GM18907 (cell line): ENCODE data around the gene PHC1.

Experiments
- ATAC-seq: cut with Tn5 transposase; IDR thresholded peaks from one replicate; pipeline ENCODE4 v1.9.1; 2021; ENCODE audit warnings: mild to moderate bottlenecking, moderate library complexity; ENCODE audit not compliant: unreplicated experiment

The PHC1 gene

DNA sequence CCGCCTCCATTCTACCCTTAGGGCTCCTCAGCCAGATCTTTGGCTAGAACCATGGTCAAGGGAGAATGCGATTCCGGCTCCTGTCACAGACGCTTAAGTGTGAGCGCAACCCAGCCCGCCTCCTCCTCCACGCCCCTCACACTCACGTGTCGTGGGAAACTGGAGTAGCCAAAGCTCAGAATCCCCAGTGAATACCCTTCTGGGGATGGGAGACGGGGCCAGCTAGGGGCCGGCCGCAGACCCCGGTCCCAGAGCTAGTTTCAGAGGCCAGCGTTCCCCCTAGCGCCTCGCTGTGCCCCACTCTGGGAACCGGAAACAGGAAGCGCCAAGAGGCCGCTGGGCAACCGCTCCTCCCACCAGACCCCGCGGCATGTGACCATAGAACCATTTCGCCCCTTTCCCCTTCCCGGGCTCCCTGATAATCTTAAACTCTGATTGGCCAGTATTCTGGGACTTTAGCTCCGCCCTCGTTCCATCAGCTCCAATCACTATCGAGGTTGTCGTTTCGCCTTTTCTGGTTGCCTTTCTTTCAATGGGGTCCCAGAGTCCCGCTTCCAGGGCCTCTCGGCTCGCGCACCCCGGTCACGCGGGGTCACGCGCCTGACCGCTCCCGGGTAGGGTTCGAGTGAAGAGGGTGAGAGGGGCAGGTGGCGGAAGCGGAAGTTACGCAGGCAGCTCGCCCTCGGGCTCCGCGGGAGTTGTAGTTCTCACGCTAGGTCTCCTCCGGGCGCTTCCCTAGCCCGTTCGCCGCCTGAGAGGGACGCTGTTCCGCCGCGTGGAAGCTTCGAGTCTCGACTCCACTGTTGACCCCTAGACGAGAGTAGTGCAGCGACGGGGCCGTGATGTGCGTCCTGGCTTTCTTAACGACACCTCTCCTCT lies 35.3 kb downstream of the PHC1 start, which contains the start of gene M6PR:
TSS of gene M6PR (minus strand) at position 304 of the 879 bp plus-strand sequence. CDS start 3,241 bp downstream, outside the sequence.
- ATAC-seq: peak; percentile 87

GRCh38 chr12:8950221-8950527 lies 35.9 kb downstream of the PHC1 start:
- peak; percentile 10 for ATAC-seq

DNA sequence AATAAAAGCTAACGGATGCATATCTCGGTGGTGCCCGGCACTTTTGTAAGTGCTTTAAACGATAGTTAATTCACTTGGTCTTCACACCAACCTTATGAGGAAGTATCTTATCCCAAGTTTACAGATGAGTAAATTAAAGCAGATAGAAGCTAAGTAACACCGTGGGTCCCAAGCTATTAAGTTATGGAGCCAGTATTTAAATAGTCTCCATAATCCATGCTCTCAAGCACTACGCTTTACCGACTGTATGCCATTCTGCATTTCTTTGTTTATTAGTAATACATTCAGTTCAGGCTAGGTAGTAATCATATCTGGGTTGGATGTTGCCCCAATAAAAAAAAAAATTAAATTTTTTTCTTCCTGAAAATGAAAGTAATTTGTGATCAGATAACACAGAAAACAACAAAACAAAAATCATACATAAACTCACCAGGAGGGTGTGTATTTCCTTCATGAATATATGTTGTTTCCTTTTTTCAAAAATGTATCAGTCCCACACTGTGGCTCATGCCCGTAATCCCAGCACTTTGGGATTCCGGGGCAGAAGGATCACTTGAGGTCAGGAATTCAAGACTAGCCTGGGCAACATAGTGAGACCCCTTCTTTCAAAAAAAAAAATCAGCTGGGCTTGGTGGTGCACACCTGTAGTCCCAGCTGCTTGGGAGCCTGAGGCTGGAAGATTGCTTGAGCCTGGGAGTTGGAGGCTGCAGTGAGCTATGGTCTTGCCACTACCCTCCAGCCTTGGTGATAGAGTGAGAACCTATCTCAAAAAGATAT lies 36.6 kb downstream of the PHC1 start:
- no peak for ATAC-seq

GRCh38 chr12:8951744-8952143 lies 37.4 kb downstream of the PHC1 start:
- ATAC-seq: no peak

DNA sequence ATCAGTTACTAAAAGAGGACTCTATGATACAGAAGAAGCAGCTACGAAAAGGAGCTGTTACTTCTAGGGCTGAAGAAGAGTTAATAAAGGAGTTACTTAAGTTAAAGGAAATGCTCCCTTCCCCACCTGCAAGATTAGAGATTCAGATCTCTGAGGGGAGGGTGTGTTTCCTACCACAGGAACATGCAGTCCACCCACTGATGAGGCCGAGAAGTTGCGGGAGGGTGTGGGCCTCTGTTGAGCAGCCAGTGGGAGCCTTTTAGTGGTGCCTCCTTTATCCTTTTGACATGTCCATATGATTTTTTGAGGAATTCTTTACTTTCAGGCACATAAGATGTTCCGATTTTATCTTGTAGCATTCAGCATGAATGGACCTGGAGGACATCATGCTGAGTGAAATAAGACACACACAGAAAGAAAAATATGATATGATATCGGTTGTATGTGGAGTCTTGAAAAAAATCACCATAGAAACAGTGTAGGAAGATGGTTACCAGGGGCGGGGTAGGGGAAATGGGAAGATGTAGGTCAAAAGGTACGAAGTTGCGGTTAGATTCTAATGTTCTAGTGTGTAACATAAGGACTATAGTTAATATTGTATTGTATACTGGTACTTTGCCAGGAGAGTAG lies 39.6 kb downstream of the PHC1 start:
- ATAC-seq: no peak

- ATAC-seq: no peak
Measured at GRCh38 chr12:8956073-8956472, 41.8 kb downstream of the PHC1 start.

- no peak for ATAC-seq
Measured at GRCh38 chr12:8956772-8957171, 42.5 kb downstream of the PHC1 start.

- ATAC-seq: no peak
Measured at GRCh38 chr12:8957561-8957960, 43.3 kb downstream of the PHC1 start.

GRCh38 chr12:8958066-8958465 lies 43.8 kb downstream of the PHC1 start:
- no peak for ATAC-seq

- no peak for ATAC-seq
Measured at GRCh38 chr12:8960176-8960575, 45.9 kb downstream of the PHC1 start.

DNA sequence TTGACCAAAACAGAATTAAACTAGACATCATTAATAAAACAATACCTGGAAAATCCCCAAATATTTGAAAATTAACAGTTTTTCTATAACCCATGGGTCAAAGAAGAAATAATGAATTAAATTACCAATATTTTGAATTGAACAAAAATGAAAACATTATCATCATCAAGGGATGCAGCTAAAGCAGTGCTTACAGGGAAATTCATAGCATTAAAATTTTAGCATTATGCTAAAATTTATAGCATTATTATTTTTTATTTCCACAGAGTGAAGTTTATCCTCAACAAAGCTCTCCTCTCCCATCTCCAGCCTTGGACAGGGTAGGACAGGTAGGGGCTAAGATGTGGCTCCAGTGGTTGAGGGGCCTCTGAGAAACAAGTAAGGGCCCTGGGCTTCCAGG lies 54.5 kb downstream of the PHC1 start:
- no peak for ATAC-seq

- no peak for ATAC-seq
Measured at GRCh38 chr12:8969861-8970411, 55.6 kb downstream of the PHC1 start.

GRCh38 chr12:8970432-8970831 lies 56.1 kb downstream of the PHC1 start:
- no peak for ATAC-seq

DNA sequence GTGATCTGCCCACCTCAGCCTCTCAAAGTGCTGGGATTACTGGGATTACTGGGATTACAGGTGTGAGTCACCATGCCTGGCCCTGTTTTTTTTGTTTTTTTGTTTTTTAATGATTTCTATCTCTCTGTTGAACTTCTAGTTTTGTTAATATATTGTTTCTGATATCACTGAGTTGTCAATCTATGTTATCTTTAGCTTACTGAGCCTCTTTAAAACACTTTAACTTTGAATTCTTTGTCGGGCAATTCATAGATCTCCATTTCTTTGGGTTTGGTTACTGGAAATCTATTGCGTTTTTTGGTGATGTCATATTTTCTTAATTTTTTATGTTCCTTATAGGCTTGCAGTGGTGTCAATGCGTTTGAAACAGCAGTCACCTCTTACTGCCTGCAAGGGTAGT lies 65.8 kb downstream of the PHC1 start:
- ATAC-seq: no peak

- ATAC-seq: no peak
Measured at GRCh38 chr12:8985213-8985754, 71.0 kb downstream of the PHC1 start.

GRCh38 chr12:8987163-8987562 lies 72.9 kb downstream of the PHC1 start:
- no peak for ATAC-seq

GRCh38 chr12:8987685-8988084 lies 73.4 kb downstream of the PHC1 start:
- ATAC-seq: no peak

GRCh38 chr12:8989413-8989812 lies 75.1 kb downstream of the PHC1 start, which contains the start of gene KLRG1:
TSS of gene KLRG1 (plus strand) at chr12:8989546. CDS start at chr12:8989636, 90 bp downstream.
- ATAC-seq: no peak
